ENCODE measurements around the gene BMP2K. TPM values are rescaled to one million over a fixed set of nuclear protein-coding genes. Genes with fewer than 3 reads are reported as not detected.

The BMP2K gene
- polyA plus RNA-seq, 1 experiment: 36.5 TPM

- TF ChIP-seq, protein P1, sequence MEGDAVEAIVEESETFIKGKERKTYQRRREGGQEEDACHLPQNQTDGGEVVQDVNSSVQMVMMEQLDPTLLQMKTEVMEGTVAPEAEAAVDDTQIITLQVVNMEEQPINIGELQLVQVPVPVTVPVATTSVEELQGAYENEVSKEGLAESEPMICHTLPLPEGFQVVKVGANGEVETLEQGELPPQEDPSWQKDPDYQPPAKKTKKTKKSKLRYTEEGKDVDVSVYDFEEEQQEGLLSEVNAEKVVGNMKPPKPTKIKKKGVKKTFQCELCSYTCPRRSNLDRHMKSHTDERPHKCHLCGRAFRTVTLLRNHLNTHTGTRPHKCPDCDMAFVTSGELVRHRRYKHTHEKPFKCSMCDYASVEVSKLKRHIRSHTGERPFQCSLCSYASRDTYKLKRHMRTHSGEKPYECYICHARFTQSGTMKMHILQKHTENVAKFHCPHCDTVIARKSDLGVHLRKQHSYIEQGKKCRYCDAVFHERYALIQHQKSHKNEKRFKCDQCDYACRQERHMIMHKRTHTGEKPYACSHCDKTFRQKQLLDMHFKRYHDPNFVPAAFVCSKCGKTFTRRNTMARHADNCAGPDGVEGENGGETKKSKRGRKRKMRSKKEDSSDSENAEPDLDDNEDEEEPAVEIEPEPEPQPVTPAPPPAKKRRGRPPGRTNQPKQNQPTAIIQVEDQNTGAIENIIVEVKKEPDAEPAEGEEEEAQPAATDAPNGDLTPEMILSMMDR (IDR thresholded peaks at IDR 0.05; ENCODE audit: low read depth, low read length): no peak
- ChIA-PET POLR2A (no interaction called here), CTCF (interaction anchor here (0.8 kb wide), 1 partner anchor 165 kb away, joined by 5 read pairs; no protein-coding TSS in a partner anchor)
- no peak overlapping the region for H3K4me3 ChIP-seq (ENCODE audit: low read depth, low read length)
- no peak for DNase-seq (ENCODE audit: low read depth, low spot score)
- H3K27me3 ChIP-seq (ENCODE audit: control insufficient read depth, insufficient read depth, low read length): no peaks in the 10 kb centered on the region
- H3K27ac ChIP-seq (ENCODE audit: low read depth, low read length): no peak overlapping the region
- H3K9me3 ChIP-seq (ENCODE audit: control insufficient read depth, insufficient read depth, low read length): 0 out of 2 replicates have a peak, but pooled peaks cover 3% of the 10 kb centered on the region
Measured at GRCh38 chr4:78809295-78809694, 33.1 kb downstream of the BMP2K start.

GRCh38 chr4:78809928-78810835 is 34.0 kb downstream of the BMP2K start:
- H3K9me3 ChIP-seq (ENCODE audit: control insufficient read depth, insufficient read depth, low read length): 0 out of 2 replicates have a peak, but pooled peaks cover 3% of the 10 kb centered on the region
- H3K27me3 ChIP-seq (ENCODE audit: control insufficient read depth, insufficient read depth, low read length): no peaks in the 10 kb centered on the region
- no peak overlapping the region for H3K4me3 ChIP-seq (ENCODE audit: low read depth, low read length)
- no peak for DNase-seq (ENCODE audit: low read depth, low spot score)
- CTCF ChIA-PET: interaction anchor here (0.8 kb wide), 1 partner anchor 166 kb away, joined by 5 read pairs; no protein-coding TSS in a partner anchor
- TF ChIP-seq, protein P1 (IDR thresholded peaks at IDR 0.05; ENCODE audit: low read depth, low read length): no peak
- H3K27ac ChIP-seq (ENCODE audit: low read depth, low read length): no peak overlapping the region
- POLR2A ChIA-PET: no interaction called here

DNA sequence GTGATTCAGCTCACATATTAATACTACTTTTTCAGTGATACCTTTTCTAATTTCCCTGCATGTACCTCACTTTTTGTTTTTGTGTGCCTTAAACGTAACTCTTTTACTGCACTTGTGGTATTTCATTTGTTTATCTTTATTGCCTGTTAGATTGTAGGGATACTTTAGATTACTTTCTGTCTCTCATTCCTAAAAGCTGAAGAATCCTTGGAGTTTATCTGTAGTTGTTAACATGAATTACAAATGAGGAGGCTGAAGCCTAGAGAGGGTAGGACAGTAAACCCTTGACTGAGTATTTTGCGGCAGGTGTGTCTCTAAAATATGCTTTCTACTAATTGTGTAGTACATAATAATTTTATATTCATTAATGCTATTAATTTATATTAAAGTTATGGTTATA is 34.9 kb downstream of the BMP2K start:
- H3K27ac ChIP-seq (ENCODE audit: low read depth, low read length): no peak overlapping the region
- no peaks in the 10 kb centered on the region for H3K27me3 ChIP-seq (ENCODE audit: control insufficient read depth, insufficient read depth, low read length)
- TF ChIP-seq, protein P1 (IDR thresholded peaks at IDR 0.05; ENCODE audit: low read depth, low read length): no peak
- DNase-seq (ENCODE audit: low read depth, low spot score): no peak
- POLR2A ChIA-PET: no interaction called here
- 0 out of 2 replicates have a peak, but pooled peaks cover 3% of the 10 kb centered on the region for H3K9me3 ChIP-seq (ENCODE audit: control insufficient read depth, insufficient read depth, low read length)
- CTCF ChIA-PET: no interaction called here
- no peak overlapping the region for H3K4me3 ChIP-seq (ENCODE audit: low read depth, low read length)

- POLR2A ChIA-PET: interaction anchor here (0.8 kb wide), 1 partner anchor 186 kb away, joined by 3 read pairs; no protein-coding TSS in a partner anchor
- no peaks in the 10 kb centered on the region for H3K27me3 ChIP-seq (ENCODE audit: control insufficient read depth, insufficient read depth, low read length)
- no peak overlapping the region for H3K27ac ChIP-seq (ENCODE audit: low read depth, low read length)
- CTCF ChIA-PET: interaction anchor here (0.7 to 1.0 kb wide), 2 partner anchors 18 to 174 kb away, joined by 5 to 7 read pairs; no protein-coding TSS in a partner anchor
- TF ChIP-seq, protein P1 (IDR thresholded peaks at IDR 0.05; ENCODE audit: low read depth, low read length): no peak
- H3K4me3 ChIP-seq (ENCODE audit: low read depth, low read length): no peak overlapping the region
- no peak for DNase-seq (ENCODE audit: low read depth, low spot score)
- H3K9me3 ChIP-seq (ENCODE audit: control insufficient read depth, insufficient read depth, low read length): no peaks in the 10 kb centered on the region
Measured at GRCh38 chr4:78818530-78819079, 42.5 kb downstream of the BMP2K start.

DNA sequence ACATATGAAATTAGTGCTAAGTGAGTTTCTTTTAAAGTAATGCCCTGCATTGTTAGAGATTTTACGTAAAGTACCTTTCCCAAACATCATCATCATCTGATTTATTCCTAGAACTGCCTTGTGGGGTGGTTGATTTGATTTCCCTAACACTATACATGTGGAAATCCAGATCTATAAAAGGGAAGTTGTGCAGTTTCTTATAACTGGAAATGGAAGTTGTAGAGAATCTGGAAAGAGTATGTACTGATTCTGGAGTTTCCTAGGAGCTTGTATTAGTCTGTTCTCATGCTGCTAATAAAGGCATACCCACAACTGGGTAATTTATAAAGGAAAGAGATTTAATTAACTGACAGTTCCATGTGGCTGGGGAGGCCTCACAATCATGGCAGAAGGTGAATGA is 47.9 kb downstream of the BMP2K start:
- CTCF ChIA-PET: interaction anchor here (1.1 kb wide), 1 partner anchor 179 kb away, joined by 3 read pairs; no protein-coding TSS in a partner anchor
- TF ChIP-seq, protein P1 (IDR thresholded peaks at IDR 0.05; ENCODE audit: low read depth, low read length): no peak

More for the DNA sequence above, 47.9 kb downstream of the BMP2K start:
- no peak for DNase-seq (ENCODE audit: low read depth, low spot score)
- no peaks in the 10 kb centered on the region for H3K27me3 ChIP-seq (ENCODE audit: control insufficient read depth, insufficient read depth, low read length)
- POLR2A ChIA-PET: no interaction called here
- no peak overlapping the region for H3K27ac ChIP-seq (ENCODE audit: low read depth, low read length)
- no peak overlapping the region for H3K4me3 ChIP-seq (ENCODE audit: low read depth, low read length)
- no peaks in the 10 kb centered on the region for H3K9me3 ChIP-seq (ENCODE audit: control insufficient read depth, insufficient read depth, low read length)
